Stimulated activated CD8-positive, alpha-beta memory T cell treated with anti-CD3 and anti-CD28 coated beads, Interleukin-15, amount 100 ng/mL, for 4 hours (primary cell): ENCODE results near the gene COL16A1.
"Not testable (repeated sequence)": the region's sequence is repeated elsewhere in the genome, so short reads cannot be mapped to it uniquely, and the experiment has no call there.

Experiments used
- DNase-seq, 2 donors: peaks; one replicate each; pipeline ENCODE4 v3.0.0-alpha.2; 2020; ENCODE audit warnings: low read depth in 2 of 2

Gene COL16A1

GRCh38 chr1:31732751-31733289, 29.0 kb upstream of the COL16A1 start:
- DNase-seq: no peak

GRCh38 chr1:31732343-31732742, 28.5 kb upstream of the COL16A1 start:
- DNase-seq: no peak

GRCh38 chr1:31731049-31731565, 27.3 kb upstream of the COL16A1 start:
- DNase-seq: no peak

DNA sequence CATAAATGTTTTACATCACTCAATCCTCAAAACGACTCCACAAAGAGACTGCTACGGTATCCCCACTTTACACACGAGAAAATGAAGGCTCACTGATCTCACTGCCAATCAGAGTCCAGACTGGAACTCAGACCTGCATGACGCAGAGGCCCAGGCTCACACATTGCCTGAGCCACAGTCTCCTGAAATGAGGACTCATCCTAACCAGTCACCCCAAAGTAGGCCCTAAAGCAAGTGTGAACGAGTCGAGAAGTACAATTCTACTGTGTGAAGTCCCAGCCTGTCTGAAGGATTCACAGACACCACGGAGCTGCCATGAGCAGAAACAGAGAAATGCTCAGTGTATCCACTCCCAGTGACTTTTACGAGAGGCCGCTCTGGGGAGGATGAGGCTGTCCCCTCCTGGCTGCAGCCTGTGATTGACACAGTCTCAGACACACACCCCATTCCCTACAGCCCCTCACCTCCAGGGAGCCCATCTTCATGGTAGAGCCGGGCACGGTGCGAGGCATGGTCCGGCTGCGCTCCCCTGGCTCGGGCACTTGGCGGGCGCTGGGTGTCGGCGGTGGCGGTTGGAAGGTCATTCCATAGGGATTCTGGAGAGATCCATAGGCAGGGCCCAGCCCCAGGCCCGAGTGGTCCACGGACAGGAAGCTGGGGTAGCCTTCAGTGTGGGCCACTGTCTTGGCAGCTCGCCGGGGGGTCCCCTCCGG, 26.7 kb upstream of the COL16A1 start:
- no peak for DNase-seq

GRCh38 chr1:31727849-31728248, 24.0 kb upstream of the COL16A1 start:
- DNase-seq: no peak

DNA sequence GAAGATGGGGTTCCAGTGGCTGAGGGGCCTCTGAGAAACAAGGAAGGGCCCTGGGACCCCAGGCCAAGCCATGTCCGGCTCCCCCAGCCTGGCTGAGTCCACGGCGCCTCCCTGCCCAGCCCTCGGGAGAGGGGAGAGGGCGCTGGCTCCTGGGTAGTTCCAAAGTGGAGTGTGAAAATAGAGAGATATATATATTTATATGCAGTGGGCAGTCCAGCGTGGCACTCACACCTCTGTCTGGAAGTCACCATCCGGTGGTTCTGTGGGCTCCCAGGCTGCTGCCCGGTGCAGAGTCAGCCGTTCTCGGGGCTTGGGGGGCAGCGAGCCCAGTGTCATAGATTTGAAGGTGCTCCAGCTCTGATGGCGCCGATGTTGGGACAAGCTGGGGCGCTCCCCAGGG, 23.4 kb upstream of the COL16A1 start:
- DNase-seq: no peak

- no peak for DNase-seq
These were observed 22.9 kb upstream of the COL16A1 start for GRCh38 chr1:31726715-31727114.

DNA sequence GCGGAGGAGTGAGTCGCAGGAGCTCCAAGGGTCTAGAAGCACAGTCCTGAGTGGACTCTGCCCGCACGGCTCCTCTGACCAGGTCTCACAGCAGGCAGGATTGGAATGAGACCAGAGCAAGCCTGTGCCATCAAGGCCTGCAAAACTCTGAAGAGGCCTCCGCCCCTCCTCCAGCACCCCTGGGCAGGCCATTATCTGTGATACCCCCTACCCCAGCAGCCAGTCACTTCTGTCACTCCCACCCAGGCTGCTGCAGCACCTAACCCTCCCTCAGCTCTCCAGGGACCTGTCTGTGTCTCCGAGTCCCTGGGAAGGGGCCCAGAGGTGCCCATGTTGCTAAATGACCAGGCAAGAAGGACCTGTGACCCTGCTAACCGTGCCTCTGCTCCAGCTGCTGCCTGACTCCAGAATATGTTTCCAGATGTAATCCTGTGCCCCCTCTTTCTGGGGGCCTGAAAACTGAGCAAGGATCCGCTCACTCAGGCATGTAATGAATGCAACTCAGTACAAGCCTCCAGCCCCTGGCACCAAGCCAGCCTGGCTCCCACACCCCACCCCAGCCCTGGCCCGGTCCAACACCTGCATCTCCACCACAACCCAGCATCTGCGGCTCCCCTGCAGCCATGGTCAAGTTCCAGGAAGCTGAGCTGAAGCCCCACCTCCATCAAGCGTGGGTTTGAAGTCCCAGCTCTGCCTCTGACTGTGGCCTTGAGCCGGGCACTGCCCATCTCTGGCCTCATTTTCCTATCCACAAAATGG, 22.1 kb upstream of the COL16A1 start:
- DNase-seq: no peak

- no peak for DNase-seq
These were observed 21.3 kb upstream of the COL16A1 start for GRCh38 chr1:31725134-31725533.

DNA sequence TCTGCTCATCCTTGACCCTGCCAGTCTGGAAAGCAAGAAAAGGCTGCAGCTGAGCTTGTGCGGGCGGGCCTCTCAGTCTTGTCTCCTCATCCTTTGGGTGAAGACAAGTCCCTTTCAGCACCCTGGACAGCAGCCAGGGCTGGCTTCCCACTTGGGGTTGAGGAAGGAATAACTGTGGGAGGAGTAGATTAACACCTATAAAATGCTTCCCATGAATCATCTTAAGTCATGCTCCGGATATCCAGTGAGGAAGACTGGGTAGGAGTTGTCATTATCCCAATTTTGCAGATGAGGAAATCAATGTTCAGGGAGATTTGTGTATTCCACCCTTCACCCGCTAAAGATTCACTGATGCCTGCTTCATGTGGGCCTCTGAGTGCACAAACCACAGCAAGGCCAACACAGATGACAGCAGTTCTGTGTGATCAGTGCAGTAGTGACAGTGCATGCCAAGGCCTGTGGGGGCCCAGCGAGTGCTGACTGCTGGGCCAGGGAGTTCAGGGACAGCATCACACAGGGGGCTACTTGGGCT, 20.1 kb upstream of the COL16A1 start:
- DNase-seq: no peak

GRCh38 chr1:31718327-31718897, 14.6 kb upstream of the COL16A1 start:
- DNase-seq: no peak

- no peak for DNase-seq
These were observed 13.5 kb upstream of the COL16A1 start for GRCh38 chr1:31717341-31717740.

GRCh38 chr1:31715873-31716220, 12.0 kb upstream of the COL16A1 start:
- no peak for DNase-seq

GRCh38 chr1:31715087-31715872, 11.5 kb upstream of the COL16A1 start:
- no peak for DNase-seq

DNA sequence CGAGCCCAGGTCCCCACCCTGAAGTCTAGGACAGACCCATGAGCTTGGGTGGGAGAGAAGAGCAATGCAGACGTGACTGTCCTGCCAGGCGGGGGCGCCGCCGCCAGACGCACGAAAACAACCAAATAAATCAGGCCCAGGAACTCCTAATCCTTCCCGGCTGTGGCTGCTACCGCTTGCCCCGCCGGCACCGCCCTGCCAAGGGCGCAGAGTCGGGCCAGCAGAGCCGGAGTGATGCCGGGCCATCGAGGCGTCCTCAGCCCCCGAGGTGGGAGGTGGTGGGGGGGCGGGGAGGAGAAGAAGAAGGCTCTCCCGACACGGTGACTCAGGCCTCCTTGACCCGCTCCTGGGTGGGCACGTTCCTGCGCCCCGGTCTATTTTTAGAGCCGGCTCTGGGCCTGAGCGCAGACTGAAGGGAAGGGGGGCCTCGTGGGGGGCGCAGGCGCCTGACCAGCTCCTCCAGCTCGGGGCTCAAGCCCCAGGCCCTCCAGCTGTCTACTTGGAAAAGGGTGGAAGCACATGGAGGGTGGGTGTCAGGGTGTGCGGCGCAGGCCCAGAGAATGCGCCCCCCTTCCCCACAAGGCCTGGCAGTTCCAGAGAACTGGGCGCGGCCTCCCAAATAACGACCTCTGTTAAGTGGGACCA, 10.7 kb upstream of the COL16A1 start:
- no peak for DNase-seq

GRCh38 chr1:31712630-31713029, 8.8 kb upstream of the COL16A1 start:
- DNase-seq: no peak

- DNase-seq: no peak
These were observed 8.3 kb upstream of the COL16A1 start for GRCh38 chr1:31712068-31712467.

DNA sequence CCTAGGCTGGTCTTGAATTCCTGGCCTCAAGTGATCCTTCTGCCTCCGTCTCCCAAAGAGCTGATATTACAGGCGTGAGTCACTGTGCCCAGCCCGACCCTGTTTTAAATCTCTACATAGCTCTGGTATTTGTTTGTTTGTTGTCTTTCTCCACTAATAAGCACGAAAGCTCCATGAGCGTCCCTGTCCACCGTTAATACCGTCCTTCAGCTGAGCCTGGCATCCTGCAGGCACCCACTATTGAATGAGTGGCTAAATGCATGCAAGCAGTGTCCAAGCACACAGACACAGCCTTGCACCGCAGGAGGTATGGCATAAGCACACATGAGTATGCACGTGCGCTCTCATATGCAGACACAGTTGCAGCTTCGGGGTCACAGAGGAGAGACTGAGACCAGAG, 4.5 kb upstream of the COL16A1 start:
- no peak for DNase-seq

DNA sequence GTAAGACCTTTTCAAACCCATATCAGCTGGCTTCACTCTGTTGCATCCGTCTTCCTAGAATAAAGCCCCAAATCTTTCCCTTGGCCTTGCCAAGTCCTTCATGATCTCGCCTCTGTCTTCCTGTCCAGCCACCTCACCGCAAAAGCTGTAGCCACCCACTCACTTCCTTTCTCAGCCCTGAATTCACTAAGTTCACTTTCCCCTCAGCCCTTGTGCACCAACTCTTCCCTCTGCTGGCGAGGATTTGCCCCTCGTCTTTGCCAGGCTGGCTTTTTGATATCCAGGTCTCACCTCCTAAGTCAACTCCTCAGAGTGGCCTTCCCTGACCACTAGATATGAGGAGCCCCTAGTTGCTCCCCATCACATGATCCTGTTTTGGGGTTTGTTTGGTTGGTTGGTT, 3.9 kb upstream of the COL16A1 start:
- no peak for DNase-seq

DNA sequence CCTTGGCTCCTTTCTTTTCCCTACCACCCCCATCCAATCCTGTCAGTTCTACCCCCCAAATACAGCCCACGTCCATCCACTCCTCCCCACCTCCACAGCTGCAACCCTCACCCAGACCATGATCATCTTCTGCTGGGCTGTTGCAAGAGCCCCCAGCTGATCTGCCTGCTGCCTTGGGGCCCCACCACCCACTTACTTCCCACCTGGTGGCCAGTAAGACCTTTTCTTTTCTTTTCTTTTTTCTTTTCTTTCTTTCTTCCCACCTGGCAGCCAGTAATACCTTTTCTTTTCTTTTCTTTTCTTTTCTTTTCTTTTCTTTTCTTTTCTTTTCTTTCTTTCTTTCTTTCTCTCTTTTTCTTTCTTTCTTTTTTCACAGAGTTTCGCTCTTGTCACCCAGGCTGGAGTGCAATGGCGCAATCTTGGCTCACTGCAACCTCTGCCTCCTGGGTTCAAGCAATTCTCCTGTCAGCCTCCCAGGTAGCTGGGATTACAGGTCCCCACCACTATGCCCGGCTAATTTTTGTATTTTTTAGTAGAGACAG, 3.3 kb upstream of the COL16A1 start:
- not testable (repeated sequence) for DNase-seq
